Non-pigmented ciliary epithelial cell (primary cell): ENCODE results near the gene PAPSS1.
A peak's percentile ranks its signal among the peaks of the same experiment; 100 is the strongest.

Experiments
- DNase-seq: peaks from one replicate; pipeline ENCODE4 v3.0.0-alpha.2; 2010; ENCODE audit warnings: low read depth

PAPSS1 gene

DNA sequence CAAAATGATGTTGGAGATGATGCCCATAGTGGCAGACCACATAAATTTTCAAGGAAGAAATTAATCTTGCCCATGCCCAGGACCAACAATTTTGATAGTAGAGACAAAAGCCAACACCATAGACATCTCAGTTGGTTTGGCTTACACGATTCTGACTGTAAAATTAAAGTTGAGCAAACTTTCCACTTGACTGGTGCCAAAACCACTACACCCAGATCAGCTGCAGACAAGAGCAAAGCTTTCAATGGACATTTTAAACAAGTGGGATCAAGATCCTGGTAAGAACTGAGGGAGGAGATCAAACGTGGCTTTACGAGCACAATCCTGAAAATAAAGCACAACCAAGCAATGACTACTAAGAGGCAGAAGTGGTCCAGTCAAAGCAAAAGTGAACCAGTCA, 90.7 kb downstream of the PAPSS1 start:
- DNase-seq, result no peak

DNA sequence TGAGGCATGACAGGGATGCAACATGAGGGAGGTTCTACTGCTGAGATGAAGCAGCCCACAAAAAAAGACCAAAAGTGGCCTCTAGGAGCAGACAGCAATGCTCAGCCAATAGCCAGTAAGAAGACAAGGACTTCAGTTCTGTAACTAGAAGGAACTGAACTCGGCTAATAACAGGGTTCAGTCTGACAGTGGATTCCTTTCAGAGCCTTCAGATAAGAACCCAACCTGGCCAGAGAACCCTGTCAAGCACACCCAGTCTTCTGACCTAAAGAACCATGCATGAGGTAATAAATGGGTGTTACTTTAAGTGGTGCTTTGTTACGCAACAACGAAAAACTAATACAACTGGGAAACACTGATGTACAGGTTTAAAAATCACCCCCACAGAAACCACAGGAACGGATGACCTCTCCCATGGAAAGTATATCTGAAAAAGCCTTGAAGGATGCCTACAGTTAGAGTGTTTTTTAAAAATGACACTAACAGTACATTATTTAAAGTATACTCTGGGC, 94.6 kb downstream of the PAPSS1 start:
- no peak for DNase-seq

DNA sequence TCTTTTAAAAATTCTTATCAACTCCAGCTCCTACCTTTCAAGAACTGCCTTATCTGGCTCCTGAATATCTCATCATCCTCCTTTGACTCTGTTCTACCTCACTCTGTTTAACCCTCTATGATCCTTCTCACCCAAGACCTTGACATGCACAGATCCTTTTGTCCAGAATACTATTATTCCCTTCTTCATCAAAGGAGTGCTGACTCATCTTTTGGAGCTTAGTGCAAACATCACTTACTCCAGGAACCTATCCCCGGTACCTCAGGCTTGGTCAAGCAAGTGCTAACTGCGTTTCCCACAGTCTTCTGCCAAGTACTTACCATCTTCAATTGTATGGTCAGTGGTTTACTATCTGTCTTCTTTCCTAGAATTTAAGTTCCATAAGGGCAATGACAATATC, 96.0 kb downstream of the PAPSS1 start:
- no peak for DNase-seq

DNA sequence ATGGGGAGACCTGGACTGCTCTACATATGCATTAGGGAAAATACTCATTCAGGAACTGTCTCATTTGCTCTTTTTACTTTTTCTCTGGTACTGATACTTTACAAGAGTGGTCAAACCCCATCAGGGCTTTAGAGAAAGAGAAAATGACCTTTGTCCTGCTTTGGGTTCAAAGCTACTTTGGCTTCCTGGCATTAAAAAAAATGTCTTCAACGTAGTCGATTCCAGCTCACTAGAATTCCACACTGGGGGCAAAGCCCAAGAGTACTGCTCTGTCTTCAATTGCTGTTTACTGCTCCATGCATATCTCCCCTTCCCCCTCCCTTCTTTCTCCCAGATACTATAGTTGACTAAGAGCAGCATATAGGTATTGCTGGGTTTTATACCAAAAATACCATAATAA, 98.0 kb downstream of the PAPSS1 start:
- no peak for DNase-seq

DNA sequence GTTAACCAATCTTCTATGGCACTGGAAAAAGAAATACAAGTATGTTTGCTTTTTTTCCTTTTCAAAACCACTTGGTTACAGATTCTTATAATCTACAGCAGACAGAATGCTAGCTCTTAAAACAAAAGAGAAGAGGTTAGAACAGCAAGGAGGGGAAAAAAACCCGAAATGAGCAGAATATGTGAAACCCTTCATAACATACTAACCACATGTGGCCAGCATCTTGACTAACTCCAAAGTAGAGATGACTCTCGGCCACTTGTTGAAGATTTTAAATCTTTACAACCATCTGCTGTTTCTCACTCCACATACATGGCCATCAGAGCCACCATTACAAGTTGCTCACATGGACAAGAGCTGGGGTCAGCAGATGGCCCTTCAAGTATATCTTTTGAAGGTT, 100.3 kb downstream of the PAPSS1 start:
- DNase-seq, result no peak

DNA sequence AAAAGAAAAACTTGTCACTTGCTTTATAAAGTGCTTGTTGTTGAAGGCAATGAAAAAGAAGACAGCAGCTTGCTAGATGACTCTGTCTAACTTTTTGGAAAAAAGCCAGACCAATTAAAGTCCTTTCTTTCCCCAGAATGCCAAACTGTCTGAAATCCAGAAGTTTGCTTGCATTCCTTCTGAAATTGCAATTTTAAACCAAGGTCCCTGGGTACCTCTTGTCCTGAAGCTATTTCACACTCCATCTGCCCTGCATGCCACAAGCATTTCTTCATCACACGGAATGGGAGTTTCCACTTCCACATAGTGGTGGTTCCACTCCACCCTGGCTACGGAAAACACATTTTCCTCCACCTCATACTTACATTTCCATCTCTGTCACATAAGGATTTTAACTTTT, 101.0 kb downstream of the PAPSS1 start:
- peak; percentile 67 for DNase-seq

DNA sequence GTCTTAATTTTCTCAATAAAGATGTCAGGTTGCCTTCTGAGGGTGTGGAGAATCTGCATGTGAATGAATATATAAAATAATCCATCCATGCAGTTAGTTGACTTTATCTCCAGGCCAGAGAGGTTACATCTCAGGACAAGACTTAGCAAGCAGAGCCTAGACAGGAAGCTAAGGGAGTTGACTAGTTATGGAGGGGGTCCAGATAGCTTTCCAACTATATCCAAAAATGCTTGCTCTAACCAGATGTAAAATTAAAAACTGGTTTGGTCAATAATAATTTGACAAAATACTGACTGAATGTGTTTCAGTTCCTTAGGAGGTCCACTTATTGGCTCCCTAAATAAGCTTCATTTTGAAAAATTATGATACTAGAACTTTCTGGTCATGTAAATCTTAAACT, 101.4 kb downstream of the PAPSS1 start:
- DNase-seq, result no peak

DNA sequence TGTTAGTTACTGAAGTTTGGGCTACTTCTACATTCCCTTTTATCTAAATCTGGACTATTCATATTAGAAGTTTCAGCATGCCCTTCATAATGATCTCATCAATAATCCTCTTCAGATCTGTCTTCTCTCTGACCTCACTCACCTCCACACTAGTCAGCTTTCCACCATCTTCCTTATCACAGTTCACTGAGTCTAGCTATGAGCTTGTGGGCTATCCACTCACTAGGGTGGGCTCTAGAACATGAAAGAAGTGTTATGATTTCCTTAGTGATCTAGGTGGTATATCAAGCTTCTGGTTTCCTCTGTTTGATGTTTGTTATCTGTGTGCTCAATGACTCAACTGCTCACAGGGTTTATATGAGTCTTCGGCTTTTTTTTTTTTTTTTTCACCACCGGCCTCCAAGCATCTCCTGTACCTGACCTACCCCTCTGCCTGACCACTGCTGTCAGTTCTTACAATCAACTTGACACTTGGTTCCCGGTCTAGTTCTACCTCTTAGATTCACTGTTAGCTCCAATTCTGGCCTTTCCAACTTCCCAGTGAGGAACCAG, 103.1 kb downstream of the PAPSS1 start:
- no peak for DNase-seq

DNA sequence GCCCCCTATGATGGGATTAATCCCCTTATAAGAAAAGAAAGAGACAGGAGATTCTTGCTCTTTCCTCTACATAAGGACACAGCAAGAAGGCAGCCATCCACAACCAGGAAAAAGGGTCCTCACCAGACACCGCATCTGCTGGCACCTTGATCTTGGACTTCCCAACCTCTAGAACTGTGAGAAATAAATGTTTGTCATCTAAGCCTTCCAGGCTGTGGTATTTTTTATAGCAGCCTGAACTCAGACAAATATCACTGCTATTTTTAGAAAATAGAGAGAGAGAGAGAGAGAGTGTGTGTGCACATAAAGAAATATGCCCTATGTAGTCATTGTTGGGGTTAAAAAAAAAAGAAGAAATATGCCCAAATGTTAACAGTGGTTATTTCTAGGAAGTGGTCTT, 104.2 kb downstream of the PAPSS1 start:
- DNase-seq, result no peak

DNA sequence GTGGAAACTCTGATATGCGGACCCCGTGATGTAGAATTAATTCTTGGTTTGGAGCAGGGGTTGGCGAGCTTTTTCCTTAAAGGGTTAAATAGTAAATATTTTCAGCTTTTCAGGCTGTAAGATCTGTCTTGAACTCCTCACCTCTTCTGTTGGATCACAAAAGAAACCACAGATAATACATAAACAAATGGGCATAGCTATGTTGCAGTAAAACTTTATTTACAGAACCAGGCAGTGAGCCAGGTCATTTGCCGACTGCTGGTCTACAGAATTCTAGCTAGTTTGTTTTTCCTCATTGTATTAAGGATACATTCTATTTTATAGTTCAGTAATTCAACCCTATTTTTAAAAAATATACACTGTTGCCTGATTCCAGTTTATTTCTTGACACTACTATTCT, 116.6 kb downstream of the PAPSS1 start:
- no peak for DNase-seq

DNA sequence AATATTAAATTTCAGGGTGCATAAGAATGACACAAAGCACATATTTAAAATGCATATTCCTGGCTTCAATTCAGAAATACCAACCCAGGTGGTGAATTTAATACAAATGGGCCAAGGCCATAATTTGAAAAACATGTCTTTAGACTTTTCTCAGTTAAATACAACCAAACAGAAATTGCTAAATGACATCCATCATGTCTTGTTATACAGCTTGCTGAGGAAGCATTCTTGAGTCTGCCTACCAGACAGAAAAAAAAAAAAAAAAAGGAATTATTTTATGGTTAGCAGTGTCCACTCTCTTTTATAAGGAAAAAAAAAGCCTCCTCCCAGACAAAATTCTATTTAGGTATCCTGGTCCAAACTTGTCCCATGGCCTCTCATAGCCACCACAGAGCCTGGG, 119.1 kb downstream of the PAPSS1 start:
- no peak for DNase-seq

DNA sequence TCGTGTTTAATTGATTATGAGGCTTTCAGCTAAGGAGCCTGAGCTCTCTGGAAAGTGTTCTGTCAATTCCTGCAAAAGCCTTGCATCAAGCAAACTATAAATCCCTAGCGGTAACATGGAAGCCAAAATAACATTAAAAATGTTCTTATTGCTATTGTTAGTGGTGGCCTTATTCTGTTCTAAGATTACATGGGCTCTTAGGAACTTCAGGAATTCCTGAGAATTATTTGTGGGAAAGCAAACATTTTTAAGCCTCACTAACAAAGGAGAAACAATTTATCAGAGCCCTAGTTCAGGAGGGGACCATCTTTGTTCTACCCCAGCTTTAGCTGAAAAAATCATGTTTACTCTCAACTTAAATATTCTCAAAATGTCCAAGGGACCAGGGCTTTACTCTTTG, 119.6 kb downstream of the PAPSS1 start:
- DNase-seq, result no peak

DNA sequence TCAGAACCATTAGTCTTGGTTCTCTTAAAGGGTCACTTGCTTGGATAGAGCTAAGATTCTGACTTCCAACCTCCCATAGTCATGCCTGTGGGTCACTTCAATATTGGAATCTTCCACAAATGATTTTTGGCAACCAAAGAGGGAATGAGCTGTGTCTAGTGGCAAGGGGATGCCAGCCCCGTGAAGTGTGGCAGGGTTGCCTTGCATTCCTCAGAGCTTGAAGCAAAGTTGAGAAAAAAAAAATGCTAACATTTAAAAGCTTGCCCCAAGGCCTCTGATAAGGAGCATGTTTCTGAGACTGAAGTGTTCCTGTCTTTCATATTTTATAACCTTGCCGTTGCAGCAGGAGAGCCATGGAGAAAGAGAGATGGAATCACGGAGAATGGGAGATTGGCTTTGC, 120.2 kb downstream of the PAPSS1 start:
- no peak for DNase-seq

DNA sequence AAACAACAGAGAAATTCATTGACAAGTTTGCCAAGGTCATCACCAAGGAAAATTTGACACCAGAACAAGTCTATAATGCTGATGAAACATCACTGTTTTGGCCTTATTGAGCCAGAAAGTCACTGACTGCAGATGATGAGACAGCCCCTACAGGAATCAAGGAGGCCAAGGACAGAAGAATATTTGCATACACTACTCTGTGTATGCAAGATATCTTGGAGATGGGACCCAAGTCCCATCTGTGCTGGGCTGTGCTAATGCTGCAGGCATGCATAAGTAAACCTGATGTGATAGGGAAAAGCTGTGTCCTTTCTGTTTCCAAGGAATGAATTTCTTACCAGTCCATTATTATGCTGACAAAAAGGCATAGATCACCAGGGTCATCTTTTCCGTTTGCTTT, 126.8 kb downstream of the PAPSS1 start:
- DNase-seq, result no peak

DNA sequence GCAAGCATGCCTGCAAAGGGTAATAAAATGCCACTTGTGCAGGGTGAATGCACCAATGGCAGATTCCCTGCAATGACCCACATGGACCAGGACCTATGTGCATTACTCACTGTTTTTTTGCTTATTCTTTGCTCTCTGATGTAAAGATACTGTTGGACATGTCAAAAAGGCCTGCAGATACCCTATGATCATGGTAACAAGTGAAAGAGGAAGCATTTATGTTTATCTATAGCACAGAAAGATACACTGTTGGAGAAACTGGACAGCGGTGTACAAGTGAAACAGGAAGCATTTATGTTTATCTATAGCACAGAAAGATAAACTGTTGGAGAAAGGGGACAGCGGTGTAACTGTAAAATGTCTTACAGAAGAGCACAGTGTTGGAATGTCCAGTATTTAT, 127.5 kb downstream of the PAPSS1 start:
- no peak for DNase-seq

DNA sequence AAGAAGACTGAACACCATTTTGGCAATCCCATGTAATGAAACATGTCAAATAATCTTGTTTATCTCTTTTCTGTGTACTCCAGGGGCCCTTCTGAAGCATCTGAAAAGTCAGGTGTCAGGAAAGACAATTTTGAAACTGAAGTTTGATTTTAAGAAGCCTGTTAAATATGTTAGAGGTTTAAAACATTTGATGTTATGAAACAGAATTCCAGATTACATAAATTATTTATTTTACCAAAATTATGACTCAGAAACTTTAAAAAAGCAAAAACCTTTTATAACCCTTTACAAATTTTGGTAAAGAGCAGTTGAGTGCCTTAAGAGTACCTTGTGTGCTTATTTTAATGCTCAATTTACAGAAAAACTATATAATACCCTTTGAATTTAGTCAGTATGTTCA, 130.8 kb downstream of the PAPSS1 start:
- DNase-seq, result no peak

DNA sequence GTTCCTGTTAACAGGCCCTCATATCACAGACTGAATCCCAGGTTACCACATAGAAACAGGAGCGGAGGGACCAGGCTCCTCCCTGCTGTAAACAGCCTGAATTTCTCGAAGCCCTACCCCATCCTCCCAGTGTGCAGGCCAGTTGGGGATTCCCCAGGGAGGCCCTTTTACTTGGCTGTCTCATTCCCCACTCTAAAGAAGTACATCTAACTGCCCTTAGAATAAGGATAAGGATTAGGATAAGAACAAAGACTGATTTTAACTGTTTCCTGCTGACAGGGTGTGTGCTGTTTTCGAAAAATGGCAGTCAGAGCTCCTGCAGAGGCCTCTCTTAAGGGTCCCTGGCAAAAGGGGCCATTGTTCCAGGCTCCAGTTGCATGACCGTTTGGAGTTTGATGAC, 133.7 kb downstream of the PAPSS1 start:
- DNase-seq, result no peak

DNA sequence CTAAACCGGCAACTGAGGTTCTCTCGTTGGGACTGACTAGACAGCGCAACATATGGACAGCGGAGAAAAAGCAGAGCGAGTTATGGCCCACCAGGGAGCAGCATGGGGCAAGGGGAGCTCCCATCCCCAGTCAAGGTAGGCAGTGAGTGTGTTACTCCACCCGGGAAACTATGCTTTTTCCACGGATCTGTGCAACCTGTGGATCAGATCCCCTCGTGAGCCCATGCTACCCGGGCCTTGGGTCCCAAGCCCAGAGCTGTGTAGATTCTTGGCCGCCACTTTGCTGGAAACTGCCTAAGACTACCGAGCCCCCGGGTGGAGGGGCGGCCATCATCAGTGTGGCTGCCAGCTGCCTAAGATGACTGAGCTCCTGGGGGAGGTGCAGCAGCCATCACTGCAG, 140.9 kb downstream of the PAPSS1 start:
- no peak for DNase-seq

DNA sequence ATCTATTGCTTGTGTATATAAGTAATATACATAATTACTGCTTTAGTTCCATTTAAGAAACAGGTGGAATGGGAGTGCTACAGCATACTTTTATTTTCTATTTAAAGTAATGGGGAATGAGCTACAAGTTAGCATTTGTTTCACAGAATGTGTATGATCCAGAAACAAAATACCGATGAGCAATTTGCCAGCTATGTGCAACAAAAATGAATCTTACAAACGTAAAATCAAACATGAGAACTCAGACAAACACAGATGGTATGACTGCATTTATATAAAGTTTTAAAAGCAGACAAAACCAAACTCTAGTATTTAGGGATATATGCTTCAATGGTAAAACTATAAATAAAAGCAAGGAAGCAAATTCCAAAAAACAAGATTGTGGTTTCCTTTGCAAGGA, 141.7 kb downstream of the PAPSS1 start:
- DNase-seq, result peak; percentile 14

DNA sequence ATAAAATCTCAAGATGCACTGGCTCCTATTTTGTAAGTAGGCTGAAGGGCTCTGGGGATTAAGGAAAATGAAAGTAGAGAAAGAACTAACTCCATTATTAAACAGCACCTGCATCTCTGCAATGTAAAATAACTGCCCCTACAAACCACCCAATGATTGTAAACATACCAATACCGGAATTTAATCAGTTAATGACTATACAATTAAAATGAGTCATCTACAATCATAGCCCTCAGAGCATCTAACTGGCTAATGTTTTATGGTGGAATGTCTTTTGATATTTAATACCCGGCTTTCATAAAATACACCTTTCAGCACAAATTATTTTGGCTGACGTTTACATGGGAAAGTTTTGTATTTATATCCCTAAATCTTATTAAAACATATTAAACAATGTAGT, 142.3 kb downstream of the PAPSS1 start:
- DNase-seq, result no peak

DNA sequence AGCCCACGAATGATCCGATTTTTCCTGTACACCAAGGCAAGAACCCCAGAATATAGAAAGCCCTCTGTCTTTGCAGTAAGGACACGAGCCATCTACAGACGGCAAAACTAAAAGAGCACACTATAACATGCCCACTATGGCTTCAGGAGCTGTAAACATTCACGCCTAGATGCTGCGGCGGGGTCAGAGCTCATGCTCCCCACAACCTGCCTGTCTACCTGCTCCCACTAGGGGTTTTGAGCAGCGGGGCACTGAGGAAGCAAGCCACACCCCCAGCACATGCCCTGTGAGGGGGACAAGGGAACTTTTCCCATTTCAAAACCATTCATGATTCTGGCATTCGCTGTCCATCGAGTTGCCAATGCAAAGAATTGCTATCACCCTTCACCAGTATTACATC, 144.8 kb downstream of the PAPSS1 start:
- DNase-seq, result no peak

DNA sequence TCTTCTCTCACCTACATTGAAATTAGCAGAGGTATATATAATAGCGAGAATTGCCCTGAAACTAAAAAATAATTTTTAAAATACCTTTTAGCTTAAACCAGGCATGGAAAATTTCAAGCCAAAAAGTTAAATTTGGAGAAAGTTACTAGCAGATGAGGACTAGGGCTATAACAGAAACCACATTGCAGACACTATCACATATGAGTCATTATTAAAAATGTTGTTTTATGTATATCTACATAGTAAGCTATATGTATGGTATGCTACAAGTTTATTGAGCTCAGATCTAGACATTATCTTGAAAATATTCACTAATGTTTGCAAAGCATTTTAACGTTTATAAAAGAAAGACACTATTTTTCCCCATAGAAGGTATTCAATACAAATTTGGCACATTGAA, 147.8 kb downstream of the PAPSS1 start:
- DNase-seq, result no peak

DNA sequence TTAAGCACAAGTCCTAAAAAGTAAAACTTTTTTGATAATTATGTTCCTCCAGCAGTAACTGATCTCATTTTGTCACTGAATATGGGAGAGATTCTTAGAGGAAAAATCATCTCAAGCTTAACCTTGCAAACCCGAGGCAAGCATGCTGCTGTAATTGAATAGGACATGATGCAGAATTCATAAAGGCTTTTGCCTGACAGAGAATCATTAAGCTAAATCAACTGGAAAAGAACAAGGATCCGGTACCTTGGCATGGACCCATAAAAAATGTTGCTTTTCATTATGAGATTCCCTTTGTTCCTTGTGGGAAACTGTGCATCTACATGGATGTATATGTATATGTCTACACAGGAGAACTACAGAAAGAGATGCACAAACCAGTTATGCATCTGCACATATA, 149.1 kb downstream of the PAPSS1 start:
- DNase-seq, result peak; percentile 11

DNA sequence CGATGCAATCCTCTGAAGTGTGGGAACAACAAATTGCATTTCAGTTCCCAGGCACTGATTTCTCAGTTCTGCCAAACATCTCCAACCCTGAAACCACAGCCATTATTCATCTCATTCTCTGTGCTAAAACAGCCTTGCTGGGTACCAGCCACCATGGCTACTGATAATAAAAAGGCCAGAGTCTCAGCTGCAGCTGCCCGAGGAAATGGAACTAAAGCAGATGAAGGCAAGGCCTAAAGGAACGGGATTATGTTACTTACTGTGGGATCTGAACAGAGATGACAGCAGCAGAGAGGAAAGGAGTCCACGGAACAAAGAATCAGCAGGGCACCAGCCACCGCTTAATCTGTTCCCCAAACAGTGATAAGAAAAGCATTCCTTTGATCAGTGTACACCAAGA, 155.7 kb downstream of the PAPSS1 start:
- DNase-seq, result peak; percentile 24
